ENCODE results near the gene MMP15.

Gene MMP15

DNA sequence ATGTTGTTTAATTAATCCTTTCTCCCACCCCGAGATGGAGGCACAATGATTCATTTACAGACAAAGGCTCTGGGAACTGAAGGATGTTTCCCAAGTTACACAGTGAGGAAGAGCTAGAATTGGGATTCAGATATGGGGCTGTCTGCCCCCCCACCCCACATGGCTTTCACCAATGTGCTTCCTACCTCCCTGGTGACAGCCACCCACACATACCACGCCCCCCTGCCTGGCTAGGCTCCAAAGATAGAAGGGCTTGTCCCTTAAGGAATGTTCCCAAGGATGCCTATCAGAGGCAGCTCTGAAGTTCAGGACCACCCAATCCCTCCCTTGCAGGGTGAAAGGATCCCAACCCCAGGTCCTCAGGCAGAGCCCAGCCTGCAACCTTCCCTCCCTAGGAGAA is 70.7 kb downstream of the MMP15 start:
- Mint-ChIP-seq H3K27me3 (peaks cover 2% of the 10 kb centered on the region), H3K27ac (no peak overlapping the region), H3K9me3 (no peaks in the 10 kb centered on the region), H3K4me1 (peaks cover 4% of the 10 kb centered on the region), H3K36me3 (no peaks in the 10 kb centered on the region), H3K4me3 (no peak overlapping the region)
